Karpas-422 (cell line): Measurements from ENCODE around the gene DUOXA2. TPM values are rescaled to one million over a fixed set of nuclear protein-coding genes. Genes with fewer than 3 reads are reported as not detected.
A peak's percentile ranks its signal among the peaks of the same experiment; 100 is the strongest.

ENCODE experiments used
- DNase-seq: peaks from one replicate; pipeline ENCODE4 v3.0.0-alpha.2; 2015
- H2AFZ ChIP-seq: fragments of 200-600 bp; sonication (generic); 2 replicates; pipeline ENCODE4 v1.6.1; 2014; ENCODE audit warnings: antibody characterized with exemption, low read length, mixed read lengths
- H3K27ac ChIP-seq: fragments of 200-600 bp; sonication (generic); 2 replicates; pipeline ENCODE4 v1.5.1; 2014; ENCODE audit warnings: mild to moderate bottlenecking, low read length, moderate library complexity
- H3K27me3 ChIP-seq: fragments of 200-600 bp; sonication (generic); 2 replicates; pipeline ENCODE4 v1.6.1; 2014; ENCODE audit warnings: low read length, mixed read lengths
- H3K36me3 ChIP-seq: fragments of 200-600 bp; sonication (generic); 2 replicates; pipeline ENCODE4 v1.6.1; 2014; ENCODE audit warnings: low read length, mixed read lengths; ENCODE audit not compliant: insufficient read depth
- H3K4me1 ChIP-seq: fragments of 200-600 bp; sonication (generic); 2 replicates; pipeline ENCODE4 v1.6.1; 2014; ENCODE audit warnings: mild to moderate bottlenecking, low read length, mixed read lengths
- H3K4me2 ChIP-seq: fragments of 200-600 bp; sonication (generic); 2 replicates; pipeline ENCODE4 v1.6.1; 2014; ENCODE audit warnings: low read length, low read depth, mild to moderate bottlenecking; ENCODE audit not compliant: poor library complexity, severe bottlenecking
- H3K4me3 ChIP-seq: fragments of 200-600 bp; sonication (generic); 2 replicates; pipeline ENCODE4 v1.5.1; 2014; ENCODE audit warnings: mild to moderate bottlenecking, antibody characterized with exemption, low read length, mixed read lengths
- H3K79me2 ChIP-seq: fragments of 200-600 bp; sonication (generic); 2 replicates; pipeline ENCODE4 v1.6.1; 2014; ENCODE audit warnings: mild to moderate bottlenecking, low read length, mixed read lengths
- H3K9ac ChIP-seq: fragments of 200-600 bp; sonication (generic); 2 replicates; pipeline ENCODE4 v1.6.0; 2014; ENCODE audit warnings: low read length
- H3K9me2 ChIP-seq: fragments of 200-600 bp; sonication (generic), shearing (Covaris generic); replicated peaks from 2 replicates; pipeline ENCODE4 v1.6.0; 2014; ENCODE audit warnings: mild to moderate bottlenecking, low read length, moderate library complexity; ENCODE audit not compliant: insufficient read depth
- H3K9me3 ChIP-seq: fragments of 300-700, 200-600 bp; sonication (generic); 2 replicates; pipeline ENCODE4 v1.6.1; 2014; ENCODE audit warnings: low read length, mixed read lengths
- H4K20me1 ChIP-seq: fragments of 200-600 bp; sonication (generic); 2 replicates; pipeline ENCODE4 v1.6.1; 2014; ENCODE audit warnings: mild to moderate bottlenecking, antibody characterized with exemption, low read length, low read depth; ENCODE audit not compliant: insufficient read depth
- total RNA-seq: library from RNA; depleted of rRNA; stranded (reverse); fragments of >200 nt; shearing (Covaris generic); gene quantifications from 2 replicates; pipeline ENCODE4 v1.2.3, GENCODE V29; 2014; ENCODE audit warnings: low replicate concordance

DUOXA2 gene
- total RNA-seq, 1 experiment from 2014 or later, result not detected

- no peak overlapping the region for H3K4me2 ChIP-seq
- H4K20me1 ChIP-seq, result no peaks in the 10 kb centered on the region
- no peak overlapping the region for H2AFZ ChIP-seq
- H3K9me3 ChIP-seq, result no peaks in the 10 kb centered on the region
- H3K4me1 ChIP-seq, result peaks cover 9% of the 10 kb centered on the region
- DNase-seq, result no peak
- no peak overlapping the region for H3K27ac ChIP-seq
- no peaks in the 10 kb centered on the region for H3K9me2 ChIP-seq
- no peaks in the 10 kb centered on the region for H3K27me3 ChIP-seq
- no peaks in the 10 kb centered on the region for H3K79me2 ChIP-seq
- no peaks in the 10 kb centered on the region for H3K36me3 ChIP-seq
- no peak overlapping the region for H3K9ac ChIP-seq
- H3K4me3 ChIP-seq, result no peak overlapping the region
Observed at GRCh38 chr15:45112143-45112590, 2.0 kb upstream of the DUOXA2 start.

DNA sequence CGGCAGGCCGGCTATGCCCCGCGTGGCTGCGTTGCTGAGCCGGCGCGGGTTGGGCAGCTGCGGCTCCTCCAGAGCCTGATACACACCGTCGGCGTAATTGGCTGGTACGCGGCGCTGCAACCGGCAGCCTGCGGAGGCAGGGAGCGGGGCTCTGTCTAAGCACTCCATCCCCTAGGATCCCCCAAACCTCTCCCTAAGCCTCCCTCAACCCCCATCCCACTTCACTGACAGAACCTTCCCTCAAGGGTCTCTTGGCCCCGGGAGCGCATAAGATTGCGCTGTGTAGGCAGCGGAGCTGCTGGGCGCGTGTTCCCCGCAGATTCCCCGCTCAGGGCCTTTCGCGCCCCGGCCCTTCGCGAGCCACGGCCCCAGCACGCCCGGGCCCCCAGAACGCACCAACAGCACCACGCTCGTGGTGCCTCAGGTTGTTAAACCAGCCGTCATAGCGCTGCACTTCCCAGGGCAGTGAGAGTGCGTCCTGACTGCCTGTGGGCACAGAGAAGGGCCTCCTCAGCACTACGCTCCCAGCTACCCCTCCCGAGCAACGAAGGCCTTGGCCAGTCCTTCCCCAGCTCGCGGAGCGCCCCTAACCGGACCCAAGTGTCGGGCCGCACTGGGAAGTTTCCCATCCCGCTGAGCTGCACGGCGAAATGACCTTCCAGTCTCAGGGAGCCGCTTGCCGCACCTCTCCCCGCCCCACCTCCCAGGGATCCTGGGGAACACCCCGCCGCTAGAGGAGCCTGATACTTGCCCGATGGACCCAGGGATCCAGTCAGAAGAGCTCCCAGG lies 1.3 kb upstream of the DUOXA2 start:
- Histone ChIP-seq H4K20me1 (no peaks in the 10 kb centered on the region), H3K9ac (no peak overlapping the region), H3K9me3 (no peaks in the 10 kb centered on the region), H3K27me3 (no peaks in the 10 kb centered on the region), H3K4me3 (no peak overlapping the region), H3K79me2 (no peaks in the 10 kb centered on the region), H3K27ac (no peak overlapping the region), H3K4me1 (peaks cover 9% of the 10 kb centered on the region), H2AFZ (no peak overlapping the region), H3K36me3 (no peaks in the 10 kb centered on the region), H3K9me2 (no peaks in the 10 kb centered on the region), H3K4me2 (no peak overlapping the region)
- no peak for DNase-seq

DNA sequence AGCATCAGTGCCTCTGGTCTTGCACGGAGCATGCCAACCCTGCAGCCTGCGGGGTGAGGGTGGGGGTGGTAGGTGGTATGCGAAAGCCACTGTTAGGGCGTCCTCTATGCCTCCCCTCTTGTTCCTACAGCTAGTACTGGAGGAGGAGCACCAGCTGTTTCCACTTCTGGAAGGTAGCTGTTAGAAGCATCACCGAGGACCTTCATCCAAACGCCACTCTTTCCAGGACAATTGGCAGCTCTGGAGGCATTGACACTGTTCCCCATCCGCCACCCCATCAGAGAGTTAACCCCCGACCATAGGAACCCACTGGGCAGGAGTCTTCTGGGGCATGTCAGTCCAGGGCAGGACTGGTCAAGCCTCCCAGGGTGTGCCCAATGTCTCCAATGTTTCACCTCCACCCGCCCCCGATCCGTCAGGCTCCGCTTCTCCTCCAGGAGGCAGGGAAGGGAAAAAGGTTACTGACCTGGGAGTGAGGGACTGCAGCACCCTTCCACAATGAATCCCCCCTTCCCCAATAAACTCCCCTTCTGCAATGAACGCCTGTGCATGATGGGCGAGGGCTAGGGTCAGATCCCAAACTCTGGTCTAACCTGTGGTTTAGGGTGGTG lies 641 bp upstream of the DUOXA2 start:
- no peak overlapping the region for H3K27ac ChIP-seq
- H3K9me2 ChIP-seq, result no peaks in the 10 kb centered on the region
- H3K27me3 ChIP-seq, result no peaks in the 10 kb centered on the region

DNA sequence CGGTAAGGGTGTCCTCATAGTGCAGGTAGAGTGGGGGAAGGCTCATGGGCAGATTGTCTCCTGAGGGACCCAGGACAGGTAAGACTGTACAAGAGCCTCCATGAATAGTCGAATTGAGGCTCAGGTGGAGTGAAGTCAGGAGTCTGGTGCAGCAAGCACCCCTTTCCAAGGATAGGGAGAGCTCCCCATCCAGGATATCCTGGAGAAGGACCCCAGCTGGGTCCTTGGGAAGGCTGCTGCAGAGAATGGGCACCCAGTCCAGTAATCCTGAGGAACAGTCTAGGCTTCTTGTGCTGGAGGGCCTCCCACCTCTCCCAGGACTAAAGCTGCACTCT lies 592 bp downstream of the DUOXA2 start:
- Histone ChIP-seq H3K36me3 (no peaks in the 10 kb centered on the region), H2AFZ (no peak overlapping the region), H3K4me1 (peaks cover 9% of the 10 kb centered on the region), H3K9me2 (no peaks in the 10 kb centered on the region), H3K27ac (no peak overlapping the region), H3K79me2 (no peaks in the 10 kb centered on the region), H3K4me2 (peak overlapping the region; percentile 36), H4K20me1 (no peaks in the 10 kb centered on the region), H3K27me3 (no peaks in the 10 kb centered on the region), H3K4me3 (peak overlapping the region; percentile 37; the same call in 1 of the 2 replicates), H3K9me3 (no peaks in the 10 kb centered on the region), H3K9ac (no peak overlapping the region)
- no peak for DNase-seq

More for the DNA sequence above, 641 bp upstream of the DUOXA2 start:
- H3K4me2 ChIP-seq, result peak overlapping the region; percentile 36
- no peak overlapping the region for H3K4me3 ChIP-seq
- H3K79me2 ChIP-seq, result no peaks in the 10 kb centered on the region
- H4K20me1 ChIP-seq, result no peaks in the 10 kb centered on the region
- no peak overlapping the region for H2AFZ ChIP-seq
- no peak overlapping the region for H3K9ac ChIP-seq
- H3K9me3 ChIP-seq, result no peaks in the 10 kb centered on the region
- DNase-seq, result no peak
- H3K4me1 ChIP-seq, result peaks cover 9% of the 10 kb centered on the region
- no peaks in the 10 kb centered on the region for H3K36me3 ChIP-seq

DNA sequence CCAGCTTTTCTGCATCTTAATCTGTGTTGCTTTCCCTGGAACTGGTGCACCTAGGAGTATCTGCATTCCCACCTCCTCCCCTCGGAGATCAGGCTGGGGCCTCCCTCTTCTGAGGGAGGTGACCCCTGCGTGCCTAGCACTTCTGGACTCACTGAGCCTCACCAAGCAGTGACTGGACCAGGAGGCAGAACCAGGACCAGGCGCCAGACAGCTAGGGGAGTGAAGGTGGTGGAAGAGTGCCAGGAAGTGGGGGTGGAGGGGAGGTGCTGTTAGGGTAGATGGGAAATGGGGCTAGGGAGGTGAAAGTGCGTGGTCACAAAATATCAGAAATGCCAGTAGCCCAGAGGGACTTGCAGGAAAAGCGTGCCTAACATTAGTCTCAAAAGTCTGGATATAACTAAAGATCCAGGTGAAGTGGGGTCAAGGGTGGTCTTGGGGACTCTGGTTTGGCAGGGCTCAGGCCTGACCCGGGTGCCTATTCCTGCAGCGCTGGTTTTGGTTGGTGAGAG lies 1.2 kb downstream of the DUOXA2 start:
- H3K4me2 ChIP-seq, result no peak overlapping the region
- no peaks in the 10 kb centered on the region for H3K27me3 ChIP-seq
- no peak for DNase-seq
- no peaks in the 10 kb centered on the region for H4K20me1 ChIP-seq
- no peaks in the 10 kb centered on the region for H3K36me3 ChIP-seq
- H3K9me2 ChIP-seq, result no peaks in the 10 kb centered on the region
- H3K9me3 ChIP-seq, result no peaks in the 10 kb centered on the region
- no peak overlapping the region for H3K4me3 ChIP-seq
- H3K27ac ChIP-seq, result no peak overlapping the region
- H3K9ac ChIP-seq, result no peak overlapping the region
- H3K79me2 ChIP-seq, result no peaks in the 10 kb centered on the region
- peaks cover 9% of the 10 kb centered on the region for H3K4me1 ChIP-seq
- H2AFZ ChIP-seq, result no peak overlapping the region

DNA sequence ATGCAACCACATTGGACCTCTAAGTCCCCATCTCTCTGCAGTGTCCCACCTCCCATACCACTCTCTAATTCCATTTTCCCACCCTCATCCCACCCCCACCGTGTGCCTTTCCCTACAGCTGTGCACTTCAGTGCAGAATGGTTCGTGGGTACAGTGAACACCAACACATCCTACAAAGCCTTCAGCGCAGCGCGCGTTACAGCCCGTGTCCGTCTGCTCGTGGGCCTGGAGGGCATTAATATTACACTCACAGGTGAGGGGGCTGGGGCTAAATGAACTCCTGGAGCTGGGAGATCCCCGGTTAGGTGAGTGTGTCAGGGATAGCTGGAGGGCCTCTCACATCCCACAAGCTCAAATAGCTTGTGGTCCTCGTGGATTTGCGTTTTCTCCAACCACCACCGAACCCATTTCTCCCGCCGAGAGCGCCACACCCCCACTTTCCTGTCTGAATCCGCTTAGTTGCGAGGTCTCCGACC lies 1.9 kb downstream of the DUOXA2 start:
- no peaks in the 10 kb centered on the region for H4K20me1 ChIP-seq
- H3K9me3 ChIP-seq, result no peaks in the 10 kb centered on the region
- no peaks in the 10 kb centered on the region for H3K27me3 ChIP-seq
- H3K4me1 ChIP-seq, result peaks cover 9% of the 10 kb centered on the region
- no peak overlapping the region for H3K9ac ChIP-seq
- no peak overlapping the region for H3K4me2 ChIP-seq
- H2AFZ ChIP-seq, result no peak overlapping the region
- H3K9me2 ChIP-seq, result no peaks in the 10 kb centered on the region
- no peak overlapping the region for H3K27ac ChIP-seq
- no peak overlapping the region for H3K4me3 ChIP-seq
- H3K79me2 ChIP-seq, result no peaks in the 10 kb centered on the region
- DNase-seq, result no peak
- H3K36me3 ChIP-seq, result no peaks in the 10 kb centered on the region

GRCh38 chr15:45116482-45117307 lies 2.6 kb downstream of the DUOXA2 start:
- no peak for DNase-seq
- Histone ChIP-seq H3K27ac (no peak overlapping the region), H2AFZ (no peak overlapping the region), H3K9me2 (no peaks in the 10 kb centered on the region), H3K4me1 (peaks cover 9% of the 10 kb centered on the region), H3K4me2 (no peak overlapping the region), H3K9ac (no peak overlapping the region), H3K9me3 (no peaks in the 10 kb centered on the region), H3K79me2 (no peaks in the 10 kb centered on the region), H3K36me3 (no peaks in the 10 kb centered on the region), H3K4me3 (no peak overlapping the region), H3K27me3 (no peaks in the 10 kb centered on the region), H4K20me1 (no peaks in the 10 kb centered on the region)
